AG08395 (cell line): Measurements from ENCODE around the gene MYL6B.

ENCODE experiments used
- DNase-seq: peaks from one replicate; pipeline ENCODE4 v3.0.0; 2012; ENCODE audit warnings: mixed read lengths, low spot score

Gene MYL6B

DNA sequence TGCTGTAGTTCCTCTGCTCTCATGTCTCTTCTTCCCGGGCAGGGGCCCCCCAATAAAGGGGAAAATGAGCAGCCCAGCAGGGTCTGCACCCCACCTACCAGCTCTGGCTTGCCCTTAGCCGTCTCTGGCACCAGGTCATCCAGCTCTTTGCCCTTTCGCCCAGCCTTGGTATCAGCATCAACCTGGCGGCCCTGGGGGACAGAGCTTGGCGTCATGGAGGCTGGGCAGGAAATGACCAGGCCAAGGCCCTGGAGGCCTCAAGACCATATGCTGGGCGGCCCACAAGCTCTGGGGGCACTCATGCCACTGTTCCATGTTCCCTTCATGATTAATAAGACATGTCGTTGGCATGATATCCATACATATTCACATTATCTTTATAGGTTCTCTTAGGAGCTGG, 20.5 kb downstream of the MYL6B start:
- no peak for DNase-seq

DNA sequence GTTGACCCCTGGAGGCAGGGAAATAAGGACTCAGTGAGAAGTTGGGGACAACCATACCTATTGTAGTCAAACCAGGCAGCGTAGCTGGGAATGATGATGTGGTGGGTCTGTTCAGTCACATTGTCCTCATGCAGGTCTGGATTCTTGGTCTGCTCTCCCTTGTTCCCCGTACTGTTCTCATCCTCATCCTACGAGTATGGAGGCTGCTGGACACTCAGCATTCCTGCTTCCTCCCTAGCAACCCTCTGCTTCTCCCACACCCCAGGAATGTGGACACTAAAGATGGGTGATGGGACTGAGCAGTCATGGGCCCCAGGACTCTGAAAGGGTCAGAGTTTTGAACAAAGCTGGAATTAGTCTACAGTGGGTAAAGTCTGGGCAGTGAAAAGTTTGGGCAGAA, 26.0 kb downstream of the MYL6B start:
- no peak for DNase-seq

DNA sequence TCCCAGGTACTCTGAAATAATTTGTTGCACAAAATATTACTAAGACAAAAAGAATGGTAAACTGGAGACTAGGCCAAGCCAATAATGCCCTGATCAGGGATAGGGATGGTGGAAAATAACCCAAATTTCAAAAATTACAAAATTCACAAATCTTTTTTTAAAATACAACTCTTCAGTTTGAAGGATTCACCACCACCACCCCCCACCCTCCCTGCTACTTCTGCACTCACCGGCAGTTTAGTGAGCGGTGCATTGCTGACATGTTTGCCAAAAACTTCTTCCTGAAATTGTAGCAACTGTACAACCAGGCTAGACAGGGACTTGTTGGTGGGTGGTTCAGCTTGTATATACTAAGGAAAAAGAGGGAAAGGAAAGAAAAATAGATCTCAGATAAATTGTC, 34.6 kb downstream of the MYL6B start:
- DNase-seq: no peak

DNA sequence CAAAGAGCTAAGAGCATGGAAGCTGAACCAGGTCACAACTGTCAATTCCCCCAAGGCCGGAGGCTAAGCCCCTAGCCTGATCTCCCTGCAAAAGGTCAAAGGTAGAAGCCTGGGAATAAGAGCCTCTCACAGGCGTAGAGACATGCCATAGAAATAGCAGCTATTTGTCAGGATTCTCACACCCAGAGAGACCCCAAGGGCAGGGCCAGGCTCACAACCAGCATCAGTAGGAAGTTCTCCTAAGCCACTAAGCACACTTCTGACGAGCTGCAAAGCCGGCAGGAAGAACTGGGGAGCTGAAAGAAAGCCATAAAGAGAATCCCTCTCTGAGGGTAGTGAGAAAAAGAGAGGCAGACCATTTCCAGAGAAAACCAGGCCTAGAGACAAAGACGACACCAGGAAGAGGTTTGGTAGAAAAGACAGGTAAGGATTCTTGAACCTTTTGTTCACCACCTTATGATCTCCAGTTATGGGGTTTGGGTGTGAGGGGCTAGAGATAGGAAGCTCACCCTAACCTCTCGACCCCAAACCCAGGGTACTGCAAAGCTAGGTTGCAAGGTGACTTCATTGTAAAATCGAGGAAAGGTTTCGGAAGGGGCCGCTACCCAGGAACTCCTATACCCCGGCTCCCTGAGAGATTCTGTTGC, 35.9 kb downstream of the MYL6B start:
- DNase-seq: no peak

DNA sequence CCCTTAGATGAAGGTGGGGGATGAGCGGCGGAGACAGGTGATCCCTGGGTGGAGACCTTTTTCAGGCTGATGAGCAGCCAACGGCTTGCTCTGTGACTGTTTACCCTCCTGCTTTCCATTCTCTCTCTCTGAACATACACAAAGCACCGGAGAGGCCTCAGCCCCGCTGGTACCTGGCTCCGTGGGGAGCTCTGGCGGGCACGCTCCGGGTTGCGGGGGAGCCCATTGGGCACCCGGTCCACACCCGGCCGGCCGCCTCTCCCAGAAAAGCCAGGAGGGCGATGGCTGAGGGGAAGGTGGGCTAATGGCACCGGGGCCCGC, 36.4 kb downstream of the MYL6B start:
- no peak for DNase-seq

DNA sequence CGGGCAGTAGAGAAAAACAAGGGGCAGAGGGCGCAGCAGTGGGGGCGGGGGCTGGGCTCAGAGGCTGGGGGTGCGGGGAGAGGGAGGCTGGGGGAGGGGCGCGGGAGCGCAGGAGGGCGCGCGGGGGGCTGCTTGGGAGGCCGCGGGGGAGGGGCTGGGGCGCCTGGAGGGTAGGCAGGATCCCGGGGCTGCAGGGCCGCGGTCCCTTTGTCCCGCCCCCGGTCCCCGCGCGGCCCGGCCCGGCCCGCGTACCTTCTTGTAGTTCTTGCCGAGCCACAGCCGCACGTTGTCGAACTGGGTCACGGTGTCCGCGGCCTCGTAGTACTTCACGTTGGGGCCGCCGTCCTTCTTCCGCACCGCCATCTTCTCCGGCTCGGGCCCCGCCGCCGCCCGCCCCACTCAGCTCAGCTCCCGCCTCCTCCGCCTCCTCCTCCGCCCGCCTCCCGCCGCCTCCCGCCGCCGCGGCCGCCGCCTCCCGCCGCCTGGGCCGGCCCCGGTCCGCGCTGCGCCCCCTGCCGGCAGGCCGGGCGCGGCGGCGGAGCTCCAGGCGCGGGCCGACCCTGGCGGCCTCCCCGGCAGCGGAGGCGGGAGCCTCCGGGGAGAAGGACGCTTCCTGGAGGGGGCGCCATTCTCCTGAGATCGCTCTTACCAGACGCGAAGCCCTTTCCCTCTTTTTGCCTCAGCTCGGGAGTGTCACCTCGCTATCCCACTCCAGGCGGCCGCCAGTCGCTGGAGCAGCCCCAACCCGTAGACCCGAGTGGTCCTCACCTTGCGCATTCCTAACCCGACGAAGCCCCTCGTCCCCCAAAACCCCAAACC, 36.9 kb downstream of the MYL6B start, which contains the start of gene SMARCC2:
TSS of gene SMARCC2 (minus strand) at position 385 of the 819 bp plus-strand sequence. CDS start at position 363, 22 bp downstream.
- peak; percentile 94 for DNase-seq

DNA sequence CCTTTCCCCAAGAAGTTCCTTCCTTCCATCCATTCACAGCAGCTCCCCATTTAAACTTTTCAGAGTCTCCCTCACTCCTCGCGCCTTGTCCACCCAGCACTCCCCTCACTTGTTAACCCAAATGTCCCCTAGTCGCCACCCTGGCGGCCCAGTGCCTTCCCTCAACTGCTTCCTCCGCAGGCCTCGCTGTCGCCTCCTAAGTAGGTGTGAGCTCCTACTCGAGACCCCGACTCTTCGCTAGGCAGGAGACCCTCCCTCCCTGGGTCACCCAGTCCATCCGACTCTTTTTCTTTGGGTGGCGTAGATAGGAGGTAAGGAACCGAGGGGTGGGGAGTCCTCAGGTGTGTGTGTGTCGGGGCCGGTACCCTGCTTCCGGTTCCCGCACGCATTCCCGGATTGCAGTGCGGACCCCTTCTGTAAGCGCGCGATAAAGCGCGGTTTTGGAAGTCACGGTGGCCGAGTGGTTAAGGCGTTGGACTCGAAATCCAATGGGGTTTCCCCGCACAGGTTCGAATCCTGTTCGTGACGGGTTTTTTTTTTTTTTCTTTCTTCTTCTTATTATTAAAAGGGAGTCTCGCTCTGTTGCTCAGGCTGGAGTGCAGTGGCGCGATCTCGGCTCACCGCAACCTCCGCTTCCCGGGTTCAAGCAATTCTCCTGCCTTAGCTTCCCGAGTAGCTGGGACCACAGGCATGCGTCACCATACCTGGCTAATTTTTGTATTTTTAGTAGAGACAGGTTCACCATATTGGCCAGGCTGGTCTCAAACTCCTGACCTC, 37.7 kb downstream of the MYL6B start:
- peak; percentile 66 for DNase-seq

DNA sequence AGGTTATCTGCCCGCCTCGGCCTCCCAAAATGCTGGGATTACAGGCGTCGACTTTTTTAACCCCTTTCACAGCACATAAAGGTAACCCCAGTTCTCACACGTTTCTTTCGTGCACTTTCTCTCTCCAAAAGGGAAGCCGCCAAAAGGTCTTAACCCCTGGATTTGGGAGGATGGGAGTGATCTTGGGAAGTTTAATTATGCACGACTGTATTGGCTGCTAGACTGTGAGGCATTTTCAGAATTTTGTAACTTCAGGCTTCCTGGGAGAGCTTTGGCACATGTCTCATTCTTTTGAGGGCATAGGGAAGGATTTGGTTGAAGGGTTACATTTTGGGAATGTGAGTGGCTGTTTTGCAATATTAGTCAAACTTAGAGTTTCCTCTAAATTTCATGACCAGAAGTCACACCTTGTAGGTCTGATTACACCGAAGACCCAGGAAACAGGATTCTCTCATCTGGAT, 38.3 kb downstream of the MYL6B start:
- no peak for DNase-seq

DNA sequence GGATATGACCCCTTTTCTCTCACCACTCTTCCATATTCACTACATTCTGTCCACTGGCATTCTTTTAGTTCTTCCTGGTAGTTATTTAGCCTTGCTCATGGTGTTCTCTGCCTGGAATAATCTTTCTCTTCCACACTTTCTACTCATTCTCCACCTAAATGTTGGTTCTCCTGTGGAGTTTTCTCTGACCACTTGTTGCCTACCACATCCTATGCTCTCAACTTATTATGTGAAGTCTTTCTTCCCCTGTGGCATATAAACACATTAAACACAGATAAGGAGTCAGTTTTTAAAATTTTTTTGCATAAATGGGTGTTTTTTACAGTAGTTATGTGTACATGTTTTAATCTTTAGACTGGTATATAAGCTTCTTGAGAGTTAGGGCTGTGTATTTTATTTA, 40.2 kb downstream of the MYL6B start:
- no peak for DNase-seq

DNA sequence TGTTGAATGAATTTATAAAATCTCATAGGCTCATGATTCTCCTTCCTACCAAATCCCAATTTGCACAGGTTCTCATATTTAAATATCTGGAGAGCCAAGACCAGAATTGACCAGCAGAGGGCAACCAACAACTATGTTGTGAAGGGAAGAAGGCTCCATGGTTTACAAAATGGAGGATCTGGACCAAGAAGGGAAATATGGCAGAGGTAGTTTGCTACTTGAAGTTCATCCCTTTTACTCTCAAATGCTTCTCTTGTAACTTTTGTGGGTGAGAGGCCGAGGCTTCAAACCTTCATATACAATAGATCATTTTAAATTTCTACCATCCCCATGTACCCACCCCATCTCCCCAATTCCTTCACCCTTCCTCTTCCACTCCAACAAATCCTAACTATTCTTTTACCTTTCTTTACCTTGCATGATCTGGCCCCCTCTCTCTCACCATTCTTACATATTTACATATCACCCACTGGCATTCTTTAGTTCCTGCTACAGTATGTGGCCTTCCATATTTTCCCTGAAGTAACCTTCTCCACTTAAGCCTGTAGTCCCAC, 40.7 kb downstream of the MYL6B start:
- DNase-seq: peak; percentile 66

DNA sequence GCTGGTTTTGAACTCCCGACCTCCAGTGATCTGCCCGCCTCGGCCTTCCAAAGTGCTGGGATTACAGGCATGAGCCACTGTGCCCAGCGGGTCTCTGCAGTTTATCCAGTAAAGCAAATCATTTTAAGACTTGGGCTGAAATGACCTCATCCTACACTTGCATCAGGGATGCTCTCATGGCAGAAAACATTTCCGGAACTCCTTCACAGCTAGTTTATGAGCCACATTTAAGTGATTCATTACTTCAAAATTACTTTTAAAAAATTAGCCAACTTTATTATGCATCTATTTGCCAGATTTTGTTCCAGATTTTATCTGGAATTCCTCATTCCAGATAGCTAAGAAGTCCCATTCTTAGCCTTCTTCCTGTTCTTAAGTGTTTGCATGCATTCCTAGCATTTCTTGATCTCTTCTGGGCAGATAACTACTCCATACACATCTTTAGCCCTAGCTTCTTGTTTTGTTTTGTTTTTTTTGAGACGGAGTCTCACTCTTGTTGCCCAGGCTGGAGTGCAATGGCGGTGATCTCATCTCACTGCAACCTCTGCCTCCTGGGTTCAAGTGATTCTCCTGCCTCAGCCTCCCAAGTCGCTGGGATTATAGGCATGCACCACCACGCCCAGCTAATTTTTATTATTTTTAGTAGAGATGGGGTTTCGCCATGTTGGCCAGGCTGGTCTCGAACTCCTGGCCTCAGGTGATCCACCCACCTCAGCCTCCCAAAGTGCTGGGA, 44.6 kb downstream of the MYL6B start:
- peak; percentile 86 for DNase-seq

DNA sequence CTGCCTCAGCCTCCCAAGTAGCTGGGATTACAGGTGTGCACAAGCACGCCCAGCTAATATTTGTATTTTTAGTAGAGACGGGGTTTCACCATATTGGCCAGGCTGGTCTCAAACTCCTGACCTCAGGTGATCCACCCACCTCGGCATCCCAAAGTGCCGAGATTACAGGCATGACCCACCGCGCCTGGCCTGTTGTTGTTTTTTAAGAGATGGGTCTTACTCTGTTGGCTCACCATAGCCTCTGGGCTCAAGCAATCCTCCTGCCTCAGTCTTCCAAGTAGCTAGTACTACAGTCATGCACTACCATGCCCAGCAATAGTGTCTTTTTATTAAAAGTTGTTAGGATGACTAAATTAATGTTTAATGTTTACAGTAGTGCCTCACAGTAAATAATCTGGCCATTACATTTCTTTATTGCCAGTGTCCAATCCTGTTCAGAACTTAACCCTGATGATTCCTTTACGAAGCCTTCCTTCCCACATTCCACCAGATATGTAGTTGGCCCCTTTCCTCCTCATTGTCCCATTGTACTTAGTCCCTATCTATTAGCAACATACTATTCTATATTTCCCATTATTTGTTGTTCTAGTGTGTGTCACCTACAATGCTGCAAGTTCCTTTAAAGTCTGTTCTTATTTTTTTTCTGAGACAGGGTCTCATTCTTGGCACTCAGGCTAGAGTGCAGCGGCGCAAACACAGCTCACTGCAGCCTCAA, 45.7 kb downstream of the MYL6B start:
- no peak for DNase-seq

DNA sequence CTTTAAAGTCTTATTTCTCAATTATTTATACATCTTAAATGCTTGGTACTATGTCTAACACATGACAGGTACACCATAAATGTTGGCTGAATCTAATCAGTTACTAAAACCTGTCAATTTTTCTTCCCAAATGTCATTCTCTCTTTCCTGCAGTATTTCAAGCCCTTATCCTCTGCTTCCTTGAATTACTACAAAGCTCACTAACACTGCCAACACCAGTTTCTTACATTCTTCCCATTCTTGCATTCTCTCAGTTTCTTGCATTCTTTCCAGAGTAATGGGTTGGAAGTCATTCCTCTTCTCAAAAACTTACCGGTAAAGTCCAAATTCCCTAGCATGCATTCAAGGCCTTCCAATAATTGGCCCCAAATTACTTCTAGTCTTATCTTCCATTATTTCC, 46.4 kb downstream of the MYL6B start:
- no peak for DNase-seq

DNA sequence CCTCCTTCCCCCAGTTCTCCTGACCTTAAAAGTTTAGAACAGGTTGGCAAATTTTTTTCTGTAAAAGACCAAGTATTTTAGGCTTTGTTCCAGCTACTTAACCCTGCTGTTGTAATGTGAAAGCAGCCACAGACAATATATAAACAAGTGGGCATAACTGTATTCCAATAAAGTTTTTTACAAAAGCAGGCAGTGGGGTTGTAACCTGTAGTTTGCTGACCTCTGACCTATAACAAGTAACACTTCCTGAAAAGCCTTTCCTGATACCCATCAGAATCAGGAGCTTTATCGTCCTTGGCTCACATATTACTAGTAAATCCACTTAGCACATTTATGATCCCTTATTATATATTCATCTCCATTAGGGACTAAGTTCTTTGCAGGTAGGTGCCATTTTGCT, 50.0 kb downstream of the MYL6B start:
- no peak for DNase-seq

DNA sequence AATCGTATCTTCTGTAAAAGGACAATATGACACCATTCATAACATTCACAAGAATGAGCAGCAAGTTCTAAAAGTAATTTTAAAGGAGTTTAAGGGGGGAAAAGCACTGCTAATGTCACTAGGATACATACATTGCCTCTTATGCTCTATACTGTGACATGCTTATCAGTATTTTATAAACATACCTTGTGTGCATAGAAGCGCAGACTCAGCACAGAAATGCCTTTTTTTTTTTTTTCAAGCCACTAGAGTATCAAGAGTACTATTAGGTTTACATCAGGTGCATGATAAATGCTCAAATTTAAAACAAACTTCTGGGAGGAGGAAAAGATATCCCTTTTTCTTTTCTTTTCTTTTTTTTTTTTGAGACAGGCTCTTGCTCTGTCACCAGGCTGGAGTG, 50.5 kb downstream of the MYL6B start:
- DNase-seq: no peak

DNA sequence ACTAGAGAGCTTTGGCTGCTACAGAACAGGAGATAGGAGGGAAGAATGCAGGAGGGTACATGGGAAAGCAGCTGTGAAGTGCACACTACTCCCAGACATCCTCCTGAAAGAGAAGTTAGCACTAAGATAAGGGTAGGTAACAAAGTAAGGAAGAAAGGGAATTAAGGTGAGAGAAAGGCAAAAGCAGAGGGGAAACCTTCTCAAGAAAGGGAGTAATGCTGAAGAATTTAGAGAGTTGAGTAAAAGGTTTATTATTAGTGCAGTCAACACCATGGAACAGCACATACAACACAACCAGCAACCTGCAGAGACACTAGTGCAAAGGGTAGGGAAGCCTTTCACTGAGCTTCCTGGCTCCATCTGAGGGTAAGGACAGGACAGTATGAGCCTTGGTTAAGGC, 51.9 kb downstream of the MYL6B start:
- no peak for DNase-seq

DNA sequence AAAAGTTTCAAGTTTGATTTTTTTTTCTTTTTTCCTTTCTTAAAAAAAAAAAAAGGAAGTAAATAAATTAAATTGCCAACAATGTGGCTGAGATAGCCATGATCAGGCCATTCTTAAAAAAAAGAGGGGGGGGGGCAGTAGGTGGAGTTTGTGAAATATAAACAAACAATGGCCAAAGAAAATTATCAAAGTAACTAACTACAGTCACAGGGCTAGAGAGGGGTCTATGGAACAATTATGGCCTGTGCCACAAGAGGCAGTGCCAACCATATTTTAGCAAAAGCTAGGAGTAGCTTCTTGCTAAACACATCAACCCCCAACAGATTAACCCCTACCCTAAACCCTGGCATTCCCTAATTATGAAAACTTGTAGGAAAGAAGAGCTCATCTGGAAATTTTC, 53.1 kb downstream of the MYL6B start:
- DNase-seq: no peak

DNA sequence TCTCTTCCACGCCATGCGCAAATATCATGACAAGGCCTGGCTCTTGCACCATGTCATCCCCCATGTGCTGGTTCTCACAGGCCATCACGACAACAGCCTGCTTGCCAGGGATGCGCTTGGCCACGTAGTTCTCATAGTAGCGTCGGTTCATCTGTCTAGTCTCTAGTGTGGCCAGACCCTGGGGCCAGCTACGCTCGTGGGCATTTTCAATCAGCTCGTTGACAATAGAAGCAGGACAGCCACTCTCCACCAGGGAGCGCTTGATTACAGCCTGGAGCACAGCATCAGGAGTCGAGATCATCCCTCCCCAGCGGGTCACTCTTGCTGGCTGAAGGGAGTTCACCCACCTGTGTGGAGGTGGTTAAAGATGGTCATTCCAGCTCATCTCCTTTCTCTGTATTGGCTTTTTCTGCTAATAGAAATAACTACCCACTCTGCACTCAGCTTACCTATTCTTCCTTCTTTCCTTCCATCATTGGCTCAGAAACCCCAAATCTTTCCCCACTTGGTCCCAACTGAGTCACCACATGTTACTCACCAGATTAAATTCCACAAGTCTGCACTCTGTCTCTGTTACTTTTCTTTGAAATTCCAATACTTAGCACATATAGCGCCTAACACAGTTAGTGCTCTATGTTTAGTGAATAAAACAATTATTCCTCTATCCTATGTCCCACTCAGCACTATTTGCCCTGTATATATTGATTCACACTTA, 54.2 kb downstream of the MYL6B start:
- DNase-seq: peak; percentile 51
